RCC 7860 (cell line): ENCODE data around the gene TRPM6.

Source experiments
- DNase-seq: peaks from one replicate; pipeline ENCODE4 v3.0.0-alpha.2; 2015; ENCODE audit warnings: low spot score
- FAIRE-seq: peaks from 2 replicates; lab custom pipeline; 2012; peaks lifted over from hg19 to GRCh38; lab: Jason Lieb, UNC

The TRPM6 gene

DNA sequence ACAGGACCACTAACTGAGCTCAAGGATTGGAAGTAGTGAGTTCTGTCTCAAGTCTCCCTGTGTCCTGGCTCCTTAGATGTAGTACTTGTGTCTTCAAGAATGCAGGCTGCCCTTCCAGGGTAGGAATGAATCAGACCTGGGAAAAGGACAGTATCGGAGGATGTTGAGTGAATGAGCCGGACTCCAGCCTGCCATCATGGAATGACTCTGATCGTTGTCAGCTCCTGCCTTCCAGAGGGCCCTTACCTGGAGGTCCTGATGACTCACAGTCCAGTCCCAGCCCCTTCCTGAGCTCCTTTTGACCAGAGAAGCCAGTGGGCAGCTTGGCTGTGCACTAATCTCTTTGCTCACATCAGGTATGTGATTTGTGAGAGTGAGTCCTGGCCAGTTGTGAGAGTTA is 161.1 kb downstream of the TRPM6 start:
- DNase-seq (no peak), FAIRE-seq (no peak)

DNA sequence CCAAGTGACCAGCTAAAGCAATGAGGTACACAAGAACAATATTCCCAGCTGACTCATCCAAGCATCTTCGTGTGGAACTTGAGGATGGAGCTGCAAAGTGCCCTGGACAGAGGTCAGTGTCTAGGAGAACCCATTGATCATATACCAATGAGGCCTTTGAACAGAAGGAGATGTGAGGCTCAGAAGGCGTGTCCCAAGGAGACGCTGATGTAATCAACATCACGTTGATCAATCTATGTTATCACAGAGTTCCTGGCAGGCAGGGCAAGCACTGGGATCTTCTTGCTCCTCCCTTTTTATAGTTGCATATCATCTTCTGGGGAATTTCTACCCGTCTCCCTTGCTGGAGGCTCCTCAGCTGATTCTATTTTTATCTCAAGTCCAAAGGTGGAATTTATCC is 163.4 kb downstream of the TRPM6 start:
- DNase-seq (no peak), FAIRE-seq (no peak)

DNA sequence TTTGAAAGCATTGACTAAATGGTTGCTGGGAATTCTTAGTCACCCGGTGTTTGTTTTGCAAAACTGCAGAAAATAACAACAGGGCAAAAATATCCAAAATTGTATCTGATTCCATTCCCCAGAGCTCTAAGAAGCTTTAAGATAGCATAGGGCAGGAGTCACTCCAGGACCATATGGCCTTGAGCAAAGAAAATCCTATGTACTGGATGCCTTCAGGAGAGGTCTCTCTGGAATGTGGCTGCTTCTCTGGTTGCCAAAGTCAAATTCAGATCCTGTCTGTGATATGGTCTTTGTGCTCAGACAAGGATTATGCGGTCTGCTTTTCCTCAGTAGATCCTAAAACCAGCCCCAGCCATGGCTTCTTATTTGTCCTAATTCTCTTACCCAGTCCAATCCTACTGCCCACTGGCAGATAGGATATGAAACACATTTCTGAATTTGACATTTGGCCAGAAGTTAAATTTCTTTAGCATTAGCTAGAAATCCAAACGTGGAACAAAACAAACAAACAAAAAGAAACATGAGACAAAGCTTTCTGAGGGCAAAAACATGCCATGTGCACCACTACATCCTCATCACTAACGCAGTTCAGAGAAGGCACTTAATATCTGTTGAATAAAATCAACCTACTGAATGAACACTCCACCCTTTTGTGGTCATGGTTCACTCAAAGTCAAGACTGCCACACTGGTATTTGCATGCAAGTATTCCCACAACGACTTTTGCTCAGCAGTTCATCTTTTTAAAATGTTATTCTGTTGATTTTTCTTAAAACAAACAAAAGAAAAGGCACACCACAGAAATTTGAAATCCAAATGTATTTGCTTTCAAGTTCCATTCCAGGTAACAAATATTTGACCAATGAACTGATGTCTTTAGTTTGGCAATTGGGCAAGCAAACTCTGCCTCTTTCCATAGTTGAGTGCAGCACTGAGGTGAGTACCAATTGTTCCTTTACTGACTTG is 165.7 kb downstream of the TRPM6 start:
- no peak for DNase-seq
- FAIRE-seq, result no peak

DNA sequence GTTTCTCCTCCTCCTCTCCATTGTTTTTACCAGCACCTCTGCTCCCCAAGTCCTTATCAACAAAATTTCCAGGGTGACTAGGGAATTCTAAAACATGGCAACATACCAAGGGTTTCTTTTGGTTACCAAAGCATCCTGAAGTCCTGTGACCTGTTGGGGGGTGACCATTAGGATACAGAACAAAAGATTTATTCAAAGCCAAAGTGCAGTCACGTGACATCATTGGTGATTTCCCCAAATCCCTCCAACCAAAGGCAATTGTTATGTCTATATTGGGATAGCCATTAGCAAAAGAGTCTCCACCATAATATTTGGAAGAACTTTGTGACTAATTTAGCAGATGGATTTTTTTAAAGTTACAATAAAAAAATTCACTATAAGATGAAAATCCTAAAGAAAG is 168.4 kb downstream of the TRPM6 start:
- DNase-seq (no peak), FAIRE-seq (no peak)

DNA sequence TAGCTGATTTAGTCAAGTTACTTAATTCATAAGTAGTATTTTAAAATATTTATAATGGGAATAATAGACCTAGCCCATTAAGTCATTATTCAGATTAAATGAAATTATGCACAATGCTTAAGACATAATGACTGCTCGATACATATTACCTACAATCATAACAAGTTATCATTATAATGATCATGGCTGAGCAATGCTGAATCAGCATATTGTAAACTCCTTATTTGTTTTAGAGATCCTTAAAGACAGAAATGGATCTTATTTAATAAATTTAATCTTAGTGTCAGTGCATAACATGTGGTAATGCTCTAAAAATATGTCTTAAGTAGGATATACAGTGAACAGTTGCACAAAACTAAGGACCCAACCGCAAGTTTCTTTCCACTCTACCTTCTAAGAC is 169.0 kb downstream of the TRPM6 start:
- DNase-seq (no peak), FAIRE-seq (no peak)

DNA sequence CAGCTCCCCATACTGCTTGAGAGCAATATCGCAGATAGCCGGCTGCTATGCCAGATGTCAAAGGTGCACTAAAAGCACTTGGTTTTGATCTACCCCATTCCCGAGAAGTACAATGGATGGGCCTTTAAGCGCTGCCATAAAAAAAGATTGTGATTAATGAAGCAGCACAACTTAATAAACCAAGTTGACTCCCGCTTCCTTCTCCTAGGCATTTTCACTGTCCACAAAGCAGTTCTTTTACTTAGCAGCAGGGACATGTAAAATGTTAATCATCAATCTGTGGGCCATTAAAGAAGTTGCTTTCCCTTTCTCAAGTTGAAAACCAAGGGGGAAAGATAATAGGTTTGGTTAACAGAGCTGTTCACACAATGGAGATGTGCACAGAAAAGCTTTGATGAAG is 176.4 kb downstream of the TRPM6 start:
- FAIRE-seq, result no peak
- no peak for DNase-seq

DNA sequence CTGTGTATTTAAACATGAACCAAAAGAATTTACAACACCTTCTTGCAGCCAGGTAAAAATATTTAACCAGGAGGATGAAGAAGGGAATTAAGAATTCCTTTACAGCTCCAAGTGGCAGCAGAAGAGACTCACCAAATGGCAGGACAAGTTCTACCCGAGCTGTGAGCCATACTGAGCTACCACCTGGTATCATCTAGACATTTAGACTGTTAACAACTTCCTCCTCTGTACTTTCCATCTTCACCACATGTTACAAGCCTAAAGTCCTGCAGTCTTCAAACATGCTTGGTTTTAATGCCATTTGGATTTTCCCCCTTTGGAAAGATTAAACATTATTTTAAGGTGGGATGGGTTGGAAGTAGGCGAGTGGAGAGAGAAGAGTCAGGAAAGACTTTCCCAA is 190.2 kb downstream of the TRPM6 start:
- FAIRE-seq, result no peak
- DNase-seq, result no peak

DNA sequence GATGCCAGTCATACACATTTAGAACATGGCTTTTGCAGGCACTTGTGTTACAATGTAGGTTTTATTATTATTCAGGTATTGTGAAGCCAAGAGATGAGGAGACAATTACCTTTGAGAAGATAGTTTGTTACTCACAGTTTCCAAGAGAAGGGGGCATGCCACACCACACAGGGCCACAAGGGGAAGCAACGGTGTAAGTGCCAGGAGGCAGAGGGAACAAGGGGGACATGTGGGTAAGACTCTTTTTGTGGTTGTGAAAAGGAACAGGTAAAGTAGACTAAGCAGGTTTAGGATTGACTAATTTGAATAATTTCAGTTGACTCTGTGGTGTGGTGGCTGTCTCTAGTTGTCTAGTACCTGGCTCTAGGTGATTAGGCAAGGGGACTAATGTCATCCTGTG is 191.2 kb downstream of the TRPM6 start:
- no peak for FAIRE-seq
- DNase-seq, result no peak

DNA sequence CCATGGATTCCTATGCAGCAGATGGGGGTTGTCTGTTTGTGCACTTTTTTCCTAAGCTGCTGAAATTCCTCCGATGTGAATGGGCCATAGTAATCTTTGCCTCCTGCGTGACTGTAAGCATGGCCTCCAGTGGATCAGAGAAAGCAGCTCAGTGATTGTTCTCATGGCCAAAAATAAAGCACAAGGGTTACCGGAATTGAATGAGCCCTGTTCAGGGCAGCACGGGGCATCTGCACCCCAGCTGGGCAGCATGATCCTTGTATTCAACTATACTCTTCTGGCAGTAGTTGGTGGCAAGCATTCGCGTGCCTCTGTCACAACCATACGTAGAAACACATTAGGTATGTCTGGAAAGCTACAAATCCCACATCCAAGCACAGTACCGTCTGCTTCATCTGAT is 196.7 kb downstream of the TRPM6 start:
- FAIRE-seq (no peak), DNase-seq (no peak)

DNA sequence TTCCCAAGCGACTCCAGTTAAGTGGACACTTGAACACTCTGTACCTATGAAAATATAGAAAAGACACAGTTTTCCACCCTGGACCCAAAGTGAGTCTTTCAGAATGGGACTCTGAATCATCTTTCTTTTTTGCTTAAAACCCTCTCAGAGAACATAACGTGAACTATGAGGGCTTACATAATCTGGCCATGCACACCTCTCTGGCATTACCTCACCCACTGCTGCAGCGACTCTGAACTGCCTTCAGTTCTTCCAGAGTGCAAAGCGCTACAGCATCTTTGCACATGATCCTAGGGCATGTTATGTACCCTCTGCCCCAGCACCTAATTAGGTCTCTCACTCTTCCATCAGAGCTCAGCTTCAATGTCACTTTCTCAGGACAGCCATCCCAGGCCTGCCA is 204.4 kb downstream of the TRPM6 start:
- no peak for FAIRE-seq

DNA sequence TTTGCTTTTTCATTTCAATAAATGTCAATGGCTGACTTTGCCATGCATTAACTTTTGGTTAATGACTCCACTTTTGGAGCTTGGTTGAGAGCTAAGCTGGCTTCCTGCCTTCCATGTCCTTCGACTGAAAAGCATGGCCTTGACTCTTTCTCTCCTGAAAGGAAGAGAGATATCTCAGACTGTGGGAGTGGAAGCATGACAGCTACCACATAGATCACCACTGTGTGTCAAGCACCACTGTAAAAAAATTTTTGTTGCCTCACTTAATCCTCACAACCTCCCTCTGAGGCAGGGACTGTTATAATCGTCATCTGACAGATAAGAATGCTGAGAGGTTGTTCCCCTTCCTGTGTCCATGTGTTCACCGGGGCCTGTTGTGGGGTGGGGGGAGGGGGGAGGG is 205.8 kb downstream of the TRPM6 start:
- DNase-seq, result no peak
- no peak for FAIRE-seq

More for the DNA sequence above, 204.4 kb downstream of the TRPM6 start:
- DNase-seq, result no peak

DNA sequence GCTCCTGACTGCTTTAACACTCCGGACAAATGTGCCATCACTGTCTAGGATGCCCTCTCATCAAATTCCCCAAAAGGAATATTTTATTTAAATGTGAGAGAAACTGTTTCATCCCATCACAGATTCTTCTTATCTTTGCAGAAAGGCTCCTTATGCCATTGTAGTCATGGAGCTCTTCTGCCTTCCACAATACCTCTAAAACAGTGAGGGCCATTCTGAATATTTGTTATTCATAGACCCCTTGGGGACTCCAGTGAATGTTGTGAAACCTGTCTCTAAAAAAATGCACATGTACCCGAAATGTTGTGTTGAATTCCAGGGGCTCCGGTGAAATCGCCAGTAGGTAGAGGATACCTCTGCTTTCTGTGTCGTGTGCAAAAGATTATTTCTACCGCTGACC is 213.6 kb downstream of the TRPM6 start:
- DNase-seq (no peak), FAIRE-seq (no peak)
